K562 treated with DMSO at 1 percent for 12 hours (cell line): ENCODE results near the gene ODAM. TPM values are rescaled to one million over a fixed set of nuclear protein-coding genes. Genes with fewer than 3 reads are reported as not detected.

Source experiments
- total RNA-seq: library from RNA; unstranded; fragments of 300-600 nt; gene quantifications from 2 replicates; pipeline ENCODE4 v1.2.3, GENCODE V29; 2022; ENCODE audit not compliant: insufficient read depth

Gene ODAM
- total RNA-seq, result not detected in 2 replicates

GRCh38 chr4:70195425-70195824, at the start of gene ODAM:
ODAM (plus strand) TSS chr4:70195725; CDS start chr4:70196544, 819 bp downstream.

GRCh38 chr4:70153937-70154336, 41.6 kb upstream of the ODAM start, which contains the start of gene PRR27:
PRR27 (plus strand) TSS chr4:70154237; CDS start chr4:70154376, 139 bp downstream.

GRCh38 chr4:70225824-70226223, 30.3 kb downstream of the ODAM start, which contains the start of gene FDCSP:
FDCSP (plus strand) TSS chr4:70226124; CDS start chr4:70231195, 5,071 bp downstream.

DNA sequence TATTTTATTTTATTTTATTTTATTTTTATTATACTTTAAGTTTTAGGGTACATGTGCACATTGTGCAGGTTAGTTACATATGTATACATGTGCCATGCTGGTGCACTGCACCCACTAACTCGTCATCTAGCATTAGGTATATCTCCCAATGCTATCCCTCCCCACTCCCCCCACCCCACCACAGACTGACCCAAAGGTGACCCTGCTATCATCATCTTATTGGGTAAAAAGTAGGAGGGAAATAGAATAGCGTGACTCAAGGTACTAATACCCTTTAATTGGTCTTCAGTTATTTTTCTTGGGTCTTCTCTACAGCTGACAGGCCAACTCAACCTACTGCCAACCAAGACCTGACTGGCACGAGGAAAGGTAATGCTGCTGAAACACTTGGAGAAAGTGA, 46.8 kb downstream of the ODAM start, which contains the start of gene CSN3:
Gene CSN3 (plus strand): TSS at position 301 of the 400 bp plus-strand sequence. CDS start 2,223 bp downstream, outside the sequence.

Other genes with a start within 250 kb of the ODAM start
- gene CSN2, start 230.0 kb upstream of the ODAM start, total RNA-seq, result not detected in 2 replicates
- not detected in 2 replicates for gene STATH, start 199.8 kb upstream of the ODAM start, total RNA-seq
- gene HTN3, start 167.3 kb upstream of the ODAM start, total RNA-seq, result not detected in 2 replicates
- gene HTN1, start 145.3 kb upstream of the ODAM start, total RNA-seq, result not detected in 2 replicates
- not detected in 2 replicates for gene PRR27, start 41.5 kb upstream of the ODAM start, total RNA-seq
- not detected in 2 replicates for gene FDCSP, start 30.4 kb downstream of the ODAM start, total RNA-seq
- gene CSN3, start 46.9 kb downstream of the ODAM start, total RNA-seq, result not detected in 2 replicates
- not detected in 2 replicates for gene CABS1, start 139.3 kb downstream of the ODAM start, total RNA-seq
- gene SMR3A, start 165.0 kb downstream of the ODAM start, total RNA-seq, result not detected in 2 replicates
- gene SMR3B, start 187.4 kb downstream of the ODAM start, total RNA-seq, result not detected in 2 replicates
- gene OPRPN, start 202.2 kb downstream of the ODAM start, total RNA-seq, result not detected in 2 replicates